GM12801 (cell line): Measurements from ENCODE around the gene NAB1.

Experiments used
- CTCF ChIP-seq: IDR thresholded peaks from one replicate; pipeline ENCODE4 v1.5.1; 2011; ENCODE audit warnings: control low read depth; ENCODE audit not compliant: insufficient read length; ENCODE audit errors: extremely low read depth

NAB1 gene

GRCh38 chr2:190713471-190713870 is 64.6 kb downstream of the NAB1 start:
- TF ChIP-seq CTCF, result no peak

- TF ChIP-seq CTCF, result no peak
Measured at GRCh38 chr2:190714958-190715357, 66.1 kb downstream of the NAB1 start.

GRCh38 chr2:190716176-190716807 is 67.4 kb downstream of the NAB1 start:
- TF ChIP-seq CTCF, result no peak

GRCh38 chr2:190717306-190717705 is 68.4 kb downstream of the NAB1 start:
- TF ChIP-seq CTCF, result no peak

- no peak for TF ChIP-seq CTCF
Measured at GRCh38 chr2:190717764-190718651, 69.1 kb downstream of the NAB1 start.

GRCh38 chr2:190718652-190719526 is 70.0 kb downstream of the NAB1 start:
- no peak for TF ChIP-seq CTCF

GRCh38 chr2:190720276-190720675 is 71.4 kb downstream of the NAB1 start:
- TF ChIP-seq CTCF, result no peak
